ENCODE measurements around the gene CHCHD6. TPM values are rescaled to one million over a fixed set of nuclear protein-coding genes. Genes with fewer than 3 reads are reported as not detected.

Gene CHCHD6
- polyA plus RNA-seq, 4 donors, result 16.1 to 24.0 (median 18.6) TPM

DNA sequence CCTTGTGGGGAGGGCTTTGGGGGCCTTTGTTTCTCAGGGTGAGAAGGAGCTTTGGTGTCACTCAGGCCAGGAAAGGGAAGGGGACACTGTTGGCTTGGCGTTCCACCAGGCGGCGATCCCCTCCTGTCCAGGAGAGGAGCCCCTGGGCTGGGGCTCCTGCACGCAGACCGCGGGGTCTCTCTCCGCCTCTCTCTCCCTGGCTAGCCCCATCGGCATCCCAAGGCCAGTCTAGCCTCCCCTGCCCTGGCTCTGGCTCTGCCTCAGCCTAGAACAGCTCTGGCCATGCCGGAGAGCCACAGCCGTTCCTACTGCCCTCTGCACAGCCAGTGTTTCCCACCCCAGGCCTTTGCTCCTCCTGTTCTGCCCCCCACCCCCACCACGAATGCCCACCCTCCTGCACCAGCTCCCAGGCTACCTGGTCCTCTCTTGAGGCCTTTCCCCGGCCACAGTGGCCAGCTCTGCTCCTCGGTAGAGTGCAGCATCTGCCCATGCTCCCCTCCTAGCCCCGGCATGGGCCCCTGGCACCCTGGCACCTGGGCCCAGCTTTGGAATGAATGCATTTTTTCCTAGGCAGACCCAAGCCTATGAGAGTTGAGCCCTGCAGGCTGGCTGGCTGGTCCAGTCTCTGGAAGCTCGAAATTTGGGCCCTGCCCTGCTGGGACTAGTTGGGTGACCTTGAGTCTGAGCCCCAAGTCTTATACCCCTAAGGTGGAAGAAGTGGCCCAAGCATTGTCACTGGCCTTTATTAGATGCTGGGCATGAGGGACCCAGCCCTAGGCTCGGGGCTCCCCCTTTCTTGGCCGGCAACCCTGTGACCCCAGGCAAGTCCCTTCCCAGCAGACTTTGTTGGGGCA is 281.3 kb downstream of the CHCHD6 start:
- no peak for DNase-seq (ENCODE audit: low read depth in 4 of 4, low spot score in 3 of 4)

DNA sequence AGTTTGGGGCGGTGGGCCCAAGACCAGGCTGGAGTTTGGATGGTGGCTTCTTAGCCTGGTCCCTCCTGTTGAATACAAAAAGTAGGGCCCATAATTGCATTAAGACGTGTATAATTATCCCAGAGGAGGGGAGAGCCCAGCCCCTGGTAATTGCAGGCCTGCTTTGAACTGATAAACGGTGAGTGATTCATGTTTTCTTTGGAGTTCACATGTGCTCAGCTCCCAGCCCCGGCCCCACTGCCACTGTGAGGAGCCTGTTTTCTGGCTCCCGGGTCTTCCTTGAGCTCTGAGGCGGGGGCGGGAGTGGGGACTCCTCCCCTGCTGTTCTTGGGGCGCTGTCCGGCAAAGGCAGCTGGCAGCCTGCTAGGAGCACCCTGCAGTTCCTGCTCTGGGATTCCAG is 282.0 kb downstream of the CHCHD6 start:
- no peak for DNase-seq (ENCODE audit: low read depth in 4 of 4, low spot score in 3 of 4)

DNA sequence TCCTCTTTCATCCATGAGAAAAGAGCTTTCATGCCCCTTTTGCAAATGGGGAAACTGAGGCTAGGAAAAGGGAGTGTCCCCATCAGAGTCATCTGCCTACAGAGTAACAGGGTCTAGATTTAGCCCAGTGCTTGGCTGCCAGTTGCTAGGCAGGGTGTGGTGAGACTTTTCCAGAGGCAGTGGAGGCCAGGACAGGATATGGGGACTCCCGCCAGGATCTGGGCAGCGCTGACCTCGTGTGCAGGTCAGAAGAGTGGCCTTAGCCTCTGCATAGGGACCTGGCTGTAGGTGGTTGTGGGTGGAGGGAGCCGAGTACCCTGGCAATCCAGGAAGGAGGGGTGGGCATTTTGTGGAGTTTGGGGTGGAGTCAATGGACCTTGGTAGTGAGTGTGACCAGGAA is 283.1 kb downstream of the CHCHD6 start:
- no peak for DNase-seq (ENCODE audit: low read depth in 4 of 4, low spot score in 3 of 4)

DNA sequence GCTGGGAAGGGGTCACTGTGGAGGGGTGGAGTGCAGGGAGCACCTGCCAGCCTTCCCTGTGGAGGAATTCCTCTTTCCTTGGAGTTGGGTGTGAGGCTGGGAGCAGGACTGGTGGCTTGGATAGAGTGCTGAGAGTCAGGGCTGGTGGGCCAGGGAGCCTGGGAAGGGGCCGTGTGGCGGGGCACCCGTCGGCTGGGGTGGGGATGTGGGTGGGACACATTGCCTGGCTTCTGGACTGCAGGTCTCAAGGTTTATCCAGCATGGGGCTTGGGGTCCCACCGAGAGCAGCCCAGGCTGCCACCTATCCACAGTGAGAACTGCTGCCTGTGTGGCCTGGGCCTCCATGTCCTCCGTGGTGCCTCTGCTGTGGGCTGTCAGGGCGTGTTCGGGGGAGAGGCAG is 283.6 kb downstream of the CHCHD6 start:
- DNase-seq (ENCODE audit: low read depth in 4 of 4, low spot score in 3 of 4), result no peak

DNA sequence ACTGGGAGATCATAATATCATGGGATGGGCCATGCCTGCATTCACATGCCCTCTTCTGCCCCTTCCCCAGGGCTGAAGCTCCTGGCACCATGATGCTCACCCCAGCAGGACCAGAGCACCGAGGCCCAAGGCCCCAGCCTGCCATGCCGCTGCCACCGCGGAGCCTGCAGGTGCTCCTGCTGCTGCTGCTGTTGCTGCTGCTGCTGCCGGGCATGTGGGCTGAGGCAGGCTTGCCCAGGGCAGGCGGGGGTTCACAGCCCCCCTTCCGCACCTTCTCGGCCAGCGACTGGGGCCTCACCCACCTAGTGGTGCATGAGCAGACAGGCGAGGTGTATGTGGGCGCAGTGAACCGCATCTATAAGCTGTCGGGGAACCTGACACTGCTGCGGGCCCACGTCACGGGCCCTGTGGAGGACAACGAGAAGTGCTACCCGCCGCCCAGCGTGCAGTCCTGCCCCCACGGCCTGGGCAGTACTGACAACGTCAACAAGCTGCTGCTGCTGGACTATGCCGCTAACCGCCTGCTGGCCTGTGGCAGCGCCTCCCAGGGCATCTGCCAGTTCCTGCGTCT is 284.5 kb downstream of the CHCHD6 start:
- DNase-seq (ENCODE audit: low read depth in 4 of 4, low spot score in 3 of 4), result no peak

DNA sequence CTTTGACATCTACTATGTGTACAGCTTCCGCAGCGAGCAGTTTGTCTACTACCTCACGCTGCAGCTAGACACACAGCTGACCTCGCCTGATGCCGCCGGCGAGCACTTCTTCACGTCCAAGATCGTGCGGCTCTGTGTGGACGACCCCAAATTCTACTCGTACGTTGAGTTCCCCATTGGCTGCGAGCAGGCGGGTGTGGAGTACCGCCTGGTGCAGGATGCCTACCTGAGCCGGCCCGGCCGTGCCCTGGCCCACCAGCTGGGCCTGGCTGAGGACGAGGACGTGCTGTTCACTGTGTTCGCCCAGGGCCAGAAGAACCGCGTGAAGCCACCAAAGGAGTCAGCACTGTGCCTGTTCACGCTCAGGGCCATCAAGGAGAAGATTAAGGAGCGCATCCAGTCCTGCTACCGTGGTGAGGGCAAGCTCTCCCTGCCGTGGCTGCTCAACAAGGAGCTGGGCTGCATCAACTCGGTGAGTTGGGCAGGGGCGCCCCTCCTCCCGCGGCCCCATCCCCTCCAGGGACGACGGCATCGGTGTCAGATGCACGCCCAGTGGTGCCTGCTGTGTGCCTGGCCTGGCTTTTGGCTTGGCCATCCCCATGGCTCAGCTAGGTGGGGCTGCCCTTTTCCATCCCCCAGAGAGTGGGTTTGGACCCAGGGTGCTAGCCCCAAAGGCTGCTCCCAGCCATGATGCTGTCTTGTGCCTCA is 285.4 kb downstream of the CHCHD6 start:
- DNase-seq (ENCODE audit: low read depth in 4 of 4, low spot score in 3 of 4), result no peak

DNA sequence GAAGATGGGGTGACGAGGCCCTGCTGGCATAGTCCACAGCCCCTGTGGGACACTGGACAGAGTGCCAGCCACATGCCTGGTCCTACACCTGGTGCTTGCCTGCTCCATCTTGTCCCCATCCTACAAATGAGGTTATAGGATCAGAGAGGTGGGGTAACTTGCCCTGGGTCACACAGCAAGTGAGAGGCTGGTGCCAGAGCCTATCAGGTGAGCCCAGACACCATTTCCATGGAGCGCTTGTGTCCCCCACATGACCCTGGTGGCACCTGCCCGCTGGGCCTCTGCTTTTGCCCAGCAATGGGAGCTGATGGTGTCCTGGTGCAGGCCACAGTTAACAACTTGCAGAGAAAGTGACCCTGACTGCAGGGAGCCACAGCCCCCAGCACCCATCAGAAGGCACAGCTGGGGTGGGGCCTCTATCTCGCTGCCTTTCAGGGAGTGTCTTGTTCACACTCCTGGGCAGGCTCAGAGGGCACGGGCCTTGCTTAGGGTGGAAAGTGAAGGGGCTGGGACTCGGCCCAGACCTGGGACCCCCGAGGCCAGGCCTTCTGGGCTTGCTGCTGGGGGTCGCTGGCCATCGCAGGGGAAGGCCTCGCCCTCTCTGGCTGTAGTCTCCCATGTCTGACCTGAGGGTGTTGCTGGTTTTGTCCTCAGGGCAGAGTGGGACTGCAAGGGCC is 286.1 kb downstream of the CHCHD6 start:
- no peak for DNase-seq (ENCODE audit: low read depth in 4 of 4, low spot score in 3 of 4)

DNA sequence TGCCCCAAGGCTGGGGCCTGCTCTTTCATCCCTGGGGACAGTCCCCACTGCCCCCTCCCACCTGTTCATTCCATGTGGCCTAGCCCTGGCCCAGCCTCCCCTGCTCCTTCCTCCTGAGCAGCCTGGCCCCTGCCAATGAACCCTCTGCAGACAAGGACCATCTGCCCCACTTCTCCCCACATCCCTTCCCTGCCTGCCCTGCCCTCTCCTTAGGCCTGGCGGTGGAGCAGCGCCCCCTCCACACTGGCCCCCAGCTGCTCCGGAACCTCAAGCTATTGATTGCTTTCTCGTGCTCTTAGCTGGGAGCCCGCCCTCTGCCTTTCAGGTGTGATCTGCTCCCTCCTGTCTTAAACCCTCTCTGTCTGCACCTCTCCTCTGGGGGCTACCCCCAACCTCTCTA is 286.9 kb downstream of the CHCHD6 start:
- no peak for DNase-seq (ENCODE audit: low read depth in 4 of 4, low spot score in 3 of 4)

DNA sequence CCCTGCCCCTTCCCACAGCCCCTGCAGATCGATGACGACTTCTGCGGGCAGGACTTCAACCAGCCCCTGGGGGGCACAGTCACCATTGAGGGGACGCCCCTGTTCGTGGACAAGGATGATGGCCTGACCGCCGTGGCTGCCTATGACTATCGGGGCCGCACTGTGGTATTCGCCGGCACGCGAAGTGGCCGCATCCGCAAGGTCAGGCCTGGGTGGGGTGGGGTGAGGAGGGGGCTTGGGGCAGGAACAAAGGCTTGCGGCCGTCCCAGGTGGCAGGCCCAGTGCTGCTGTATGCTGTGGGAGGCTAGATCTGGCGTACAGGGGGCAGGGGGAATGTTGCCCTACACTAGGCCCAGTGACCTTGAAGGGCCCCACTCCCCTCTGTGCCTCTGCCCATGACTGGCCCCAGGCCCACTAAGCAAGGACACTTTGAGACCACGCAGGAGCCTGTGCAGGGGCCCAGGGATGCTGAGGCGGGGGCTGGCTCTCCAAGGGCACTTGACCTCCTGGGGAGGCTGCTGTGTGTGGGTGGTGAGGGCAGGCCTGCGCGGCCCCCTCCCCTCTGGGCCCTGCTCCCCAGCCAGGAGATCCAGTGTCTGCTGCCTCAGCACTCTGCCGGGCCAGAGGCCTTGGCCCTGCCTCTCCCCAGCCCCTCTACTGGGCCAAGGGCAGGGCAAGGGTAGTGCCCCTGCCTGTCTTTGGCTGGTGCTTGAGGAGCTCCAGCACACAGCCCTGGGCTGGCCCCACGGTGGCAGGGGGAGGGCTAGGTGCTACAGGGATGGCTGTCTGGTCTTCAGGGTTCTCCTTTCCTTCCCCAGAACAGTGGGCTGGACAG is 287.5 kb downstream of the CHCHD6 start:
- no peak for DNase-seq (ENCODE audit: low read depth in 4 of 4, low spot score in 3 of 4)

DNA sequence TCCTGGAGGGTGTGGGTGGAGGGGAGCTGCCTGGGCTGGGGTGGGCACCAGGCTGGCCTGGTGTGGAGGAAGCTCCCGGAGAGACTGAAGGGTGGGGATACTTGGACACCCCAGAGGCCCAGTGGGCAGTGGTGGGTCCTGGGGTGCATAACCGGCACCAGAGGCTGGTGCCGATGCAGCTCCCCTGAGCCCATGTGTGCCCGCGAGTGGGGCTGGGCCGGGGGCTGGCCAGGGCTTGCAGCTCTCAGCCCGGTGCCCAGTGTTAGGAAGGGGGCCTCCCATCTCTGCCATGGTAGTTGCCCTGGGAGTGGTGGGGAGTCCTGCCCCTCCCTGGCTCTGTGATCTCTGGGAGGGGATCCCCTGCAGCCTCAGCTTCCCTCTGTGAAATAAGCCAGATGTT is 288.2 kb downstream of the CHCHD6 start:
- no peak for DNase-seq (ENCODE audit: low read depth in 4 of 4, low spot score in 3 of 4)

DNA sequence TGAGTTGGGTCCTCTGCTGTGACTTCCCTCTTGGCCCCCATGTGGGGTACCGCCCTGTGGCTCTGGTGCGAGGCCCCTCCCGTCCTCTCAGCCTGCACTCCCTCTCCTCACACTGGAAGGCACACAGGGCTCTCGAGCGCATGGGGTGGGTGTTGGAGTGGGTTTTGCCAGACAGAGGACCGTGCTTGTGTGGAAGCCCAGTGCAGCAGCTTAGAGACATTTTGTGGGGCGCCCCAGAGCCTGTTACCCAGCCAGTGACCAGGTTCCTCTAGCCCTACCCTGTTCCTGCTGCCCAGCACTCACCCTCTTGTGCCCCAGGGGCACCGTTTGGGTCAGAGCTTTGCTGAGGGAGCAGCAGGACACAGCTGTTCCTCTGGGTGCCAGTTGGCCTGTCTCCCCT is 288.7 kb downstream of the CHCHD6 start:
- DNase-seq (ENCODE audit: low read depth in 4 of 4, low spot score in 3 of 4), result no peak

DNA sequence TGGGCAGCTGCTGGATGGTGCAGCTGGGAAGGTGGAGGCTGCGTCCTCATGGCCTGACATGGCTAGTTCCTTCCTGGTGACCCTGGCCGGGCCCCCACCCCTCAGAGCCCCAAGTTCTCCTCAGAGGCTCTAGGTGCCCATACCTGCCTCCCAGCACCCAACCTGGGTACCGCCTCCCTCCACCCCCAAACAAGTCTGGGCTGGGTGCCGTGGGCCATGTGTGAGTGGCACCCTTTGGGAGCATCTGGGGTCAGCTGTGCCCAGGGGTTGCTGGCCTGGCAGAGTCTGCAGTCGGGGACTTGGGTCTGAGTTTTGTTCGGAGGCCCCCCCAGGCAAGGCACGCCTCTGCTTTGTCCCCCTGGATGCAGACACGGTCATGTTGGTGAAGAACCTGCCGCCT is 289.4 kb downstream of the CHCHD6 start:
- no peak for DNase-seq (ENCODE audit: low read depth in 4 of 4, low spot score in 3 of 4)

DNA sequence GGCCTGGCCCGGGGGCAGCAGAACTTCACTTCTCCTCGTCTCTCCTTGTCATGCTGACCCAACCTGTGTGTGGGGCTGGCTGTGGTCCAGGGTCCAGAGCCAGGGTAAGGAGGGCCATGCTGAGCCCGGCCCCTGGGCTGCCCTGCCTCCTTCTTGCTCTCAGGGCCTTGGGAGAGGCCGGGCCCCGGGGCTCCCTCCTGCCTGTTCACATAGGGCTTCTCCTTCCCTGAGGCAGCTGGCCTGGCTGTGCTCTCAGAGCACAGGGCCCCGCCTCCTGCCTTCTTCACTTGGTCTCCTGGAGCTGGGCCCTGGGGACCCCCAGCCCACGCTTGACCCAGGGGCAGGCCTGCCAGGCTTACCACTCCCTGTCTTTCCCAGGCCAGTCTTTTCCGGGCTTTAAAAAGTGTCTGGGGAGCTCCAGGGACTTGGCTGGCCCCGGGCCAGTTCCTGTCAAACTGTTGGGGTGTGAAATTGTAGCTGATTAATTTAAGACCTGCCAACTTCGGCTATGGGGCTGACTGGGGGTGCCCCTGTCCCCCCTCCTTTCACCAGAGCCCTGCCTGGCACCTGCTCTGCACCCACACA is 290.7 kb downstream of the CHCHD6 start:
- DNase-seq (ENCODE audit: low read depth in 4 of 4, low spot score in 3 of 4), result no peak

DNA sequence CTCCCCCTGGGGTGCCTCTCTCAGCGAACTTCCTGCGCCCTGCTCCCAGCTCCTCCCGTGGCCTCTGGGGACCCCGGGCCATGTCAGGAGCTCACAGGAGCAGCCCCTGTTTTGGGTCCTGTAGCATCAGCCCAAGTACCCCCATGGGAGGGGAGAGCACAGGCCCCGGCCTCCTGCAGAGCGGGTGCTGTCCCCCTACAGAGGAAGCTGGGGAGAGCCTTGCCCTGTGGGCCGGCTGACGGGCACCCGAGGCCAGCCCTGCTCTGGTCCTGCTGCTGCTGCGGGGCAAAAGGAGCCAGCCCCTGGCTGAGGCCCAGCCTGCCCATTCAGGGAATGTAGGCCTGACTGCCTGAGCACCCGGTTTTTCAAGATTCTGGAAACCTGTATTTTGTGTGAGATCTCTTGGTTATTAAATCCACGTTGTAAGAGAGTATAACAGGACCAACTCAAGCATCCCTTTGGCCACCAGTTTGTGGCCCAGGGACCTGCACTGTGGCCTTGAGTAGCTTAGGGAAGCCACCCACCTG is 291.3 kb downstream of the CHCHD6 start:
- DNase-seq (ENCODE audit: low read depth in 4 of 4, low spot score in 3 of 4), result no peak

DNA sequence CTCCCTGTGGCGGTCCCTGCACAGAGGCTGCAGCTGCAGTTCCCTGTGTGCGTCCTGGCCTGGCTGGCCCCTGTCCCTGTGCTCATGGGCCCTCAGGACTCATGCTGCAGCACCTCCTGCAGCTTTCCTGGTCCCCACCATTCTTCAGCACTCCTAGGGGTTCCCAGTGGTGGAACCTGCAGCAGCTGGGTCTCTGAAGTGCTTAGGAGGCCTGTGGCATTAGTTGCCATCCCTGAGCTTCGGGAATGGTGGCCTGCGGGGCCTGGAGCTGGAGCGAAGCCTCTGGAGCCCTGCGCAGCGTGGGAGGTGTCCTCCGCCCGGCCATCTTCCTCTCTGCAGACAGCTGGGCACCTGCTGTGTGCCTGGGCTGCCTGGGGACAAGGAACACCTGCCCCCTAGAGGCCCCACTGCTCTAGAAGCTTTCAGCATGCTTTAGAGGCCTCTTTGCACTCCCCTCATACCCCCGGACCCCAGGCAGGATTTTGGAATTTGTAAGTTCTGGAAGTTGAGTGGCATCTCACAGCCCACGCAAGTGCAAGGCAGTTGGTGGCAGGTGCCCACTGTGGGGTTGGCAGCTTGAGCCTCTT is 292.0 kb downstream of the CHCHD6 start:
- no peak for DNase-seq (ENCODE audit: low read depth in 4 of 4, low spot score in 3 of 4)

DNA sequence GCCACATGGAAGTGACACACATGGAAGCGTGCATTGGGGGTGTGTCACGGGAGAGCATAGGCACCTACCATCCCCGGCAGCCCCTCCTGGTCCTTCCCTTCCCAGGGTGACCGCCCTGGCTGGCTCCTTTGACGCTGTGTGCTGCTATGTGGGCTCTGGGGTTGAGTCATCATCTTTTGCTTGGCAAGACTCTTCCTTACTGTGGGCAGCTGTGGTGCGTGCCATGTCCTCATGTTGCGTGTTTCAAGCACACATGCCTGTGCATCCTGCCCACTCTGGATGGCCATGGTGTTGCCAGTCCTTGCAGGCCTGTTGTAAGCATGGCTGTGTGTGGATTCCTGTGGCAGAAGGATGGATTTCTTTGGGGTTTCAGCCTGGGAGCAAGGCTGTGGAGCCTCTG is 292.9 kb downstream of the CHCHD6 start:
- no peak for DNase-seq (ENCODE audit: low read depth in 4 of 4, low spot score in 3 of 4)

DNA sequence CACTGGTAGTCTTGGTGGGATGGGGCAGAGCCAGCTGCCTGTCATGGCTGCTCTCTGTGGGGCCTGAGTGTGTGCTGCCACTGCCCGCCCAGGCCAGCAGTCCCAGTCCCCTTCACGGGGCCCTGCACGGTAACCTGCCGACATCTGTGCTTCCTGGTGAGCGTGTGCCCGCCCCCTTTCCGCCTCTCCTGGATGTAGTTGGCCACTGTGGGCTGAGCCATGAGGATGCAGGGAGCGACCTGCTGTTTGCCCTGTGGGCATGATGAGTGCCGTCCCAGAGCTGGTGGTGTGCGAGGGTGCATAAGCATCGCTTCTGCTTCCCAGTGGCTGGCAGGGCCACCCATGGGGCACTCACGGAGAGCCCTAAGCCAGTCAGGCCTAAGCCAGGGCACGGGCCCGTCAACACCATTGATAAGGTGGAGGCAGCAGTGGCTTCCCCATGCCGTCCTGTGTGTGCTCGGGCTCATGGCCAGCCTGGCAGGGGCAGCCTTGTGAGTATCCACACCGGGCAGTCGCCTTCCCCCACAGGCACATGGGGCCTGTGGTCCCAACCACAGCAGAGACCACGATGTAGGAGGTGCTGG is 293.5 kb downstream of the CHCHD6 start:
- no peak for DNase-seq (ENCODE audit: low read depth in 4 of 4, low spot score in 3 of 4)

DNA sequence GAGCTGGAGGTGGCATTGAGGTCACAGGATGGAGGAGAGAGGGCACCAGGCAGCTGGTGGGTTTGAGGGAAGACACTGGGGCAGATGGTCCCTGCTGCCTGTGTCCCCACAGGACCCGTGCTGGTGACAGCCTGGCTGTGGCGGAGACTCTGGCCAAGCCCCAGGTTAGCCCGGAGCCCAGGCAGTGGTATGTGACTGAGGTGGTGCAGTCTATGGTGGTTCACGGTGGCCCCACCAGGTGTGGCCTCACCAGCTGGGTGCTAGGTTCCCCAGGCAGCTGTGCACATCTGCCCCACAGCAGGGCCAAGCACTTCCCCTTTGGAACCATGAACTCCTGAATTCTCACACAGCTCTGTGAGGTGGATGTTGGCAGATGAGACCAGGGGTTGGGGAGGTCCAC is 294.3 kb downstream of the CHCHD6 start:
- DNase-seq (ENCODE audit: low read depth in 4 of 4, low spot score in 3 of 4), result no peak

DNA sequence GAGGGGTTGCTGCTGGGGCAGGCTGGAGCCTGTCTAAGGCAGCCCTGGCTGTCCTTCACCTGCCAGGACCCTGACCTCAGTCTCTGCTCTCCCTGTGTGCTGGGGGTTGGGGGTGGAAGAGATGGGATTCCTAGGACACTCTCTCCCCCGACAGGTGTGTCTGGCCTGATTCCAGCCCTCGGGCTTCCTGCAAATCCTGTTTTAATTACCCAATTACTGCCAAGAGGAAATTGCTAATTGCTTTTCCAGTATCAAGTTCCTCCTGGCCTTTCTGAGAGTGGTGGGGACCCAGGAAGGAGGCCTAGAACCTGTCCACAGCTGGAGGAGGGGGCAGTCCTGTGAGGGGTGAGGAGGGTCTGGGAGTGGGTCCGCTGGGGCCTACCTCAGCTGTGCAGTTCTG is 294.7 kb downstream of the CHCHD6 start:
- DNase-seq (ENCODE audit: low read depth in 4 of 4, low spot score in 3 of 4), result no peak

Data from left renal pelvis (tissue), 4 donors.